ENCODE measurements around the gene THSD4.

- TF ChIP-seq NFE2L2 (IDR thresholded peaks at IDR 0.05; ENCODE audit: low read depth, low read length) = no peak
- no peak for TF ChIP-seq BHLHE40 (IDR thresholded peaks at IDR 0.05; ENCODE audit: low read depth, low read length)
- TF ChIP-seq CTCF (conservative IDR thresholded peaks at IDR 0.05; ENCODE audit: low read depth, low read length) = no peak
- peak; percentile 39; the same call in 1 of the 2 replicates for TF ChIP-seq MAFK (IDR thresholded peaks at IDR 0.05; ENCODE audit: low read depth, low read length)
- no peak for TF ChIP-seq POLR2A (IDR thresholded peaks at IDR 0.05; ENCODE audit: low read depth, low read length)
- TF ChIP-seq RAD21 (IDR thresholded peaks at IDR 0.05; ENCODE audit: low read length) = no peak; the same call in 1 of the 2 replicates
- TF ChIP-seq SMC3 (IDR thresholded peaks at IDR 0.05; ENCODE audit: low read depth, low read length) = no peak
- TF ChIP-seq USF2 (IDR thresholded peaks at IDR 0.05; ENCODE audit: low read depth, low read length) = no peak
- no peak for TF ChIP-seq RCOR1 (IDR thresholded peaks at IDR 0.05; ENCODE audit: insufficient replicate concordance, low read length)
- TF ChIP-seq ELK1 (IDR thresholded peaks at IDR 0.05; ENCODE audit: borderline replicate concordance, low read depth, low read length) = no peak
- TF ChIP-seq MAZ (IDR thresholded peaks at IDR 0.05; ENCODE audit: borderline replicate concordance, low read depth, low read length) = 0 out of 2 replicates have a peak, but pooled peaks have one; percentile 7
- TF ChIP-seq CHD1 (IDR thresholded peaks at IDR 0.05; ENCODE audit: low read depth, low read length) = no peak
Observed at GRCh38 chr15:71275098-71275497, 159.8 kb downstream of the THSD4 start.

All from IMR-90 (cell line).